HG03432 (cell line): ENCODE data around the gene MRPS16.

Experiments
- ATAC-seq: cut with Tn5 transposase; IDR thresholded peaks from one replicate; pipeline ENCODE4 v1.9.1; 2021; ENCODE audit warnings: mild to moderate bottlenecking, moderate library complexity; ENCODE audit not compliant: unreplicated experiment

The MRPS16 gene

DNA sequence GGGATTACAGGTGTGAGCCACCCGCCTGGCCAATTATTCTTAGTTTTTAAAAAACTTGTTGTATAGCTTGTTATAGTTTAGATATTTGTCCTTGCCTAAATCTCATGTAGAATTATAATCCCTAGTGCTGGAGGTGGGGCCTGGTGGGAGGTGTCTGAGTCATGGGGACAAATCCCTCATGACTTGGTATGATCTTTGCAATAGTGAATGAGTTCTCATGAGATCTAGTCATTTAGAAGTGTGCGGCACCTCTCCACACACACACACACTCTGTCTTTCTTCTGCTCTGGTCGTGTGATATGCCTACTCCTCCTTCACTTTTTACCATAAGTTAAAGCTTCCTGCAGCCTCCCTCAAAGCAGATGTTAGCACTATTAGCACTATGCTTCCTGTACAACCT lies 47.4 kb downstream of the MRPS16 start:
- no peak for ATAC-seq
